Gastroesophageal sphincter (tissue), 3 donors: ENCODE measurements around the gene GUCY2C.

ENCODE experiments used
- CTCF ChIP-seq, 4 experiments: fragments of 200-600 bp in 2 of 4; fragments of 450-650 bp in 2 of 4; sonication (generic) in 1 of 4; IDR thresholded peaks; one replicate each; pipeline ENCODE4 v1.5.1; 2017 to 2019; ENCODE audit warnings: antibody characterized with exemption in 4 of 4, mild to moderate bottlenecking in 2 of 4, moderate library complexity in 2 of 4
- POLR2A ChIP-seq, 2 donors: fragments of 450-650 bp; IDR thresholded peaks; one replicate each; pipeline ENCODE4 v1.6.1; 2017; ENCODE audit warnings: antibody characterized with exemption in 2 of 2, mild to moderate bottlenecking in 2 of 2, moderate library complexity in 1 of 2

- no peak for TF ChIP-seq POLR2A (IDR thresholded peaks at IDR 0.05)
- TF ChIP-seq CTCF (IDR thresholded peaks at IDR 0.05), result no peak
Measured at GRCh38 chr12:14700935-14701334, 4.5 kb upstream of the GUCY2C start.
